GM21717 (cell line): ENCODE results near the gene NBPF1.
"Not testable (repeated sequence)": the region's sequence is repeated elsewhere in the genome, so short reads cannot be mapped to it uniquely, and the experiment has no call there.

Source experiments
- ATAC-seq: cut with Tn5 transposase; IDR thresholded peaks from one replicate; pipeline ENCODE4 v1.9.1; 2021; ENCODE audit warnings: mild to moderate bottlenecking, moderate library complexity; ENCODE audit not compliant: unreplicated experiment

NBPF1 gene

DNA sequence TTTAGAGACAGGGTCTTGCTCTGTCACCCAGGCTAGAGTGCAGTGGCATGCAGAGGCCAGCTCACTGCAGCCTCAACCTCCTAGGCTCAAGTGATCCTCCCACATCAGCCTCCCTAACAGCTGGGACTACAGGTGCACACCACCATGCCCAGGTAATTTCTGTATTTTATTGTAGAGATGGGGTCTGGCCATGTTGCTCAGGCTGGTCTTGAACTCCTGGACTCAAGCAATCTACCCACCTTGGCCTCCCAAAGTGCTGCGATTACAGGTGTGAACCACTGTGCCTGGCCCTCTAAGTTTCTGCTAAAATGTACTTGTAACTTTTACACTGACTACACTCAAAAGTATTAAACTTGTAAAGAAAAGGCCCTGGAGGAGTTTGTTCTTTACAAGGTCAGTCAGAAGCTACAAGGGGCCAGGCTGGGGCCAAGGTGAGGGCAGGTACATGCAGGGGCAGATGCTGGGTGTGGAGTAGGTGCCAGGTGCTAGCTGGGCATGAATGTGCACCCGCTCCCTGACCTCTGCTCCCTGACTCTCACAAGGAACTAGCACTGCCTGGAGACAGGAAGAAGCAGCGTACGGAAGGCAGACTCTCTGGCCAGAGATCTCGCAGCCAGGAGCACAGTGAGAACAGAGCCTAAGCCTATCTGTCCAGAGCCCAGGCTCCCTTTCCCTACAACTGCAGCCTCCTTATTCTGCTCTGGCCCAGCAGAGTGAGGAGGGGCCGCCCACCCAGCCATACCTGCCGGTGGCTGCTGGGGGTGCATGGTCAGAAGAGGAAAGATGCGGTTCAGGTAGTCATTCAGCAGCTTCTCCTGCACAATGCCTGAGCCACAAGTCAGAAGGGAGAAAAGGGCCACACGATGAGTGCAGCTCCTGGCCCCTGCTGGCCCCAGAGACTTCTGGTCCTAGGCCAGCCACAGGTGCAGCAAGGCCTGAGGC, 28.9 kb upstream of the NBPF1 start:
- not testable (repeated sequence) for ATAC-seq

DNA sequence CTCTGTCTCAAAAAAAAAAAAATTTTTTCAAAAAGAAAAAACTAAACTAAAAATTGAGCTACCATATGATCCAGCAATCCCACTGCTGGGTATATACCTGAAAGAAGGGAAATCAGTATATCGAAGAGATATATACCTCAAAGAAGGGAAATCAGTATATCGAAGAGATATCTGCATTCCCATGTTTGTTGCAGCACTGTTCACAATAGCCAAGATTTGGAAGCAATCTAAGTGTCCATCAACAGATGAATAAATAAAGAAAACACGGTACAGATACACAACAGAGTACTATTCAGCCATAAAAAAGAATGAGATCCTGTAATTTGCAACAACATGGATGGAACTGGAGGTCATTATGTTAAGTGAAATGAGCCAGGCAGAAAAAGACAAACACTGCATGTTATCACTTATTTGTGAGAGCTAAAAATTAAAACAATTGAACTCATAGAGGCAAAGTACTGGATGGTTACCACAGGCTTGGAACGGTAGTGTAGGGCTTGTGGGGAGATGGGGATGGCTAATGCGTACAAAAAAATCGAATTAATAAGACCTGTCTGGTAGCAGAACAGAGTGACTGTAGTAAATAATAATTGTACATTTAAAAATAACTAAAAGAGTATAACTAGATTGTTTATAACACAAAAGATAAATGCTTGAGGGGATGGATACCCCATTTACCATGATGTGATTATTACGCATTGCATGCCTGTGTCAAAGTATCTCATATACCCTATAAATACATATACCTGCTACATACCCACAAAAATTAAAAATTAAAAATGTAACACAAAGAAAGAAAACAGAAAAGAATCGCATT, 28.0 kb upstream of the NBPF1 start:
- not testable (repeated sequence) for ATAC-seq

DNA sequence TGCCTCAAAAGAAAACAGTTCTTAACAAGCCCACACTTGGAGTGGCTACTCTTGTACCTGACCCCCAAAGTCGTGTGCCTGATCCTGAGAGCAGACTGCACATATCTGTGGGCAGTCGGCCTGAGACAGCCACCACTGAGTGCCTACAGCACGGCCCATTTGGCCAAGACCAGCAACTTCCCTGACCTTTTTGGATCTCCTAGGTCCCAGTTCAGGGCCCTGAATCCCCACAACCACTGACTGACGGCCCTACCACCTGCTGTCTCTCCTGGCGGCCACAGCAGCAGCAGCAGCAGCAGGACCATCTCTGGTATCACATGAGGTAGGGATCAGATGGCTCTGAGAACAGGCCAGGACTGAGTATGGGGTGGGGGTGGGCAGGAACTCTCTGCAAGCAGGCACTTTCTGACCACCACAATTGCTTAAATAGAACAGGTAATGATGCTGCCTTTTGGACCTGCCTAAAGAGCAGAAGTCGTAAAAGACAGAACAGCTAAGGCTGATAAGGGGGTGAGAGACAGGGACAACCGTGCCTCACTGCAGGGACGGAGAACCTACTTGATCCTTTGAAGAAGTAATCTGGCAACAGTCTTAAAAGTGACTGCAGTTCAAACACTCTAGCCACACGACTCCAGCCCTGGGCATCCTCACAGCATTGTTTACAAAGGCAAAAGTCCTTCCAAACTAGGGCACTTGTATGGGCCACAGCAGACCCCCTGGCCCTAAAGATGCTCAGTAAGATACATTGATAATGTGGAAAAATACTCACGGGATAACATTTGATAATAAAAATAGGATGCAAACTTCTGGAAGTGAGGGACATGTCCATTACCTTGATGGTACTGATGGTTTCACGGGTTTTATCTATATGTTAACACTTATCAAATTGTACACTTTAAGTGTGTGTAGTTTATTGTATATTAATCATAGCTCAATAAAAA, 26.0 kb upstream of the NBPF1 start:
- ATAC-seq: not testable (repeated sequence)

DNA sequence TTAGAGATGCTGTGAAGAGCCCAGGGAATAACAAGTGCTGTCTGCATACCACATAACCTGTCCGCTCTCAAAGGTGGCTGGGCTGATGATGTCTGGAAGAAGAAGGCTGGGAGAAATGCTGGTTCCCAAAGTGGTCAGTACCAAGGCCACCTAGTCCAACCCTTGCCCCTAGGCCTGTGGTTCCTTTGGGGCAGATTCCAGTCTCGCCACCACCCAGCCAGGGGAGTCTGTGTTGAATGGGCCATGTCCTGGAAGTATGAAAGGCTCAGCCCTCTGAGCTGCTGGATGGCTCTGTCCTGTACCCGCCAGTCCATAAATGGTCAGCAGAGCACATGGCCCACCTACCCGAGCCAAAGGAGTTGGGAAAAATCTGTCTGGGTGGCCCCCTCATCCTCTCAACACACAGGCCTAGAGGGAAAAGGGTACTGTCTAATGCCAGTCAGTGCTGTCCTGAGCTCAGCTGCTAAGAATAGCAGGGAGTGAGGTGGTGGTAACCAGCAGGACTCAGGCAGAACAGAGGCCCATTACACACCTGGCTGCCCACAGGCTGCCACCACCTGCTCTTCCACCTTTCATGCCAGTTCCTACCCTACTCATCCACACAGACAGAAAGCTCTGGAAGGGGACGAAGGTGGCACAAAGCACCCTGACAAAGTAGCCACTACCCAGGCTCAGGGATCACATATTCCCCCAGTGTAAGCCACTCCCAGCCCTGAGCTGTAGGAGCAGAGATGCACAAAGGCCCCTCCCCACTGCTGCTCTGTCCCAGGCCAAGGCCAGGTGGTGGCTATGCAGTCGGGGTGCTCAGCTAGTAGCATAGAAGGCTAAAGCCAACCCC, 24.8 kb upstream of the NBPF1 start:
- ATAC-seq: not testable (repeated sequence)

DNA sequence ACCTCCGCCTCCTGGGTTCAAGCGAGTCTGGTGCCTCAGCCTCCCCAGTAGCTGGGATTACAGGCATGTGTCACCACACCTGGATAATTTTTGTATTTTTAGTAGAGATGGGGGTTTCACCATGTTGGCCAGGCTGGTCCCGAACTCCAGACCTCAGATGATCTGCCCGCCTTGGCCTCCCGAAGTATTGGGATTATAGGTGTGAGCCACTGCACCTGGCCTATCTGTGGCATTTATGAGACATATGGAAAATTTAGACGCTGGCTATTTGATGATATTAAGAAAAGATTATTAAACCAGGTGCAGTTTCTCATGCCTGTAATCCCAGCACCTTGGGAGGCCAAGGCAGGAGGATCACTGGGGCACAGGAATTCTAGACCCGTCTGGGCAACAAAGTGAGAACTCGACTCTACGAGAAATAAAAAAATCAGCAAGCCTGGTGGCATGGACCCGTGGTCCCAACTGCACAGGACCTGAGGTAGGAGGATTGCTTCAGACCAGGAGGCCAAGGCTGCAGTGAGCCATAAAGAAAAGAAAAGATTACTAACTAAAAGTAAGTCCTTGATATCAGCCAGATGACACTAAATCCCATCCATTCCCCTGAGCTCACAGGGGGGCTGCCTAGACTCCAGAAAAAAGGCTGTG, 23.3 kb upstream of the NBPF1 start:
- not testable (repeated sequence) for ATAC-seq

DNA sequence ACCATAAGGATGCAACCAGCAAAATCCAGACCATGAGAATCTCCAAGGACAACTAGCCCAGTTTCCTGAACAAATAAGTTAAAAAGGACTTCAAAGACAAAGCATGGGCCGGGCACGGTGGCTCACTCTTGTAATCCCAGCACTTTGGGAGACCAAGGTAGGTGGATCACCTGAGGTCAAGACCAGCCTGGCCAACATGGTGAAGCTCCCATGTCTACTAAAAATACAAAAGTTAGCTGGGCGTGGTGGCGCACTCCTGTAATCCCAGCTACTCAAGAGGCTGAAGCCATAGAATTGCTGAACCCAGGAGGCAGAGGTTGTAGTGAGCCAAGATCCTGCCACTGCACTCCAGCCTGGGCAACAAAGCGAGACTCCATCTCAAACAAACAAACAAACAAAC, 22.6 kb upstream of the NBPF1 start:
- ATAC-seq: not testable (repeated sequence)

DNA sequence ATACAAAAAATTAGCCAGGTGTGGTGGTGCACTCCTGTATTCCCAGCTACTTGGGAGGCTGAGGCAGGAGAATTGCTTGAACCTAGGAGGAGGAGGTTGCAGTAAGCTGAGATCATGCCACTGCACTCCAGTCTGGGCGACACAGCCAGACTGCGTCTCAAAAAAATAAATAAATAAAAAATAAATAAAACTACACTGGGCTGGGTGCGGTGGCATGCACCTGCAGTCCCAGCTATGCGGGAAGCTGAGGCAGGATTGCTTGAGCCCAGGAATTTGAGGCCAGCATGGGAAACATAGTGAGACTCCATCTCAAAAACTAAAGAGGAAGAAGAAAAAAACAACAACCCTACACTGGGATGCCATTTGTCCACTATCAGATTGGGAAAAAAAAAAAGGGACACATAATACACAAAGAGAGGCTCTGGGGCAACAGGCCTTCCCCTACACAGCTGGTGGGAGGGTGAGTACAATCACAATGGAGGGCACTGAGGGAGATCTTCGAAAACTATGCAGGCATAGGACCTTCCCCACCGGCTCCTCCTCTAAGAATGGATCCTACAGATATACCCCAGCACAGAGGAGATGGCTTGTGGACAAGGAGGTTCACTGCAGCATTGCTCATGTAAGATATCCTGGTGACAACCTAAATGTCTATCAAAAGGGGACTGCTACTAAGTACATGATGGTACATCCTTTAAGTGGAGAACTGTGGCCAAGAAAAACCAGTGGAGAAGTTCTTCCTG, 20.3 kb upstream of the NBPF1 start:
- ATAC-seq: not testable (repeated sequence)

DNA sequence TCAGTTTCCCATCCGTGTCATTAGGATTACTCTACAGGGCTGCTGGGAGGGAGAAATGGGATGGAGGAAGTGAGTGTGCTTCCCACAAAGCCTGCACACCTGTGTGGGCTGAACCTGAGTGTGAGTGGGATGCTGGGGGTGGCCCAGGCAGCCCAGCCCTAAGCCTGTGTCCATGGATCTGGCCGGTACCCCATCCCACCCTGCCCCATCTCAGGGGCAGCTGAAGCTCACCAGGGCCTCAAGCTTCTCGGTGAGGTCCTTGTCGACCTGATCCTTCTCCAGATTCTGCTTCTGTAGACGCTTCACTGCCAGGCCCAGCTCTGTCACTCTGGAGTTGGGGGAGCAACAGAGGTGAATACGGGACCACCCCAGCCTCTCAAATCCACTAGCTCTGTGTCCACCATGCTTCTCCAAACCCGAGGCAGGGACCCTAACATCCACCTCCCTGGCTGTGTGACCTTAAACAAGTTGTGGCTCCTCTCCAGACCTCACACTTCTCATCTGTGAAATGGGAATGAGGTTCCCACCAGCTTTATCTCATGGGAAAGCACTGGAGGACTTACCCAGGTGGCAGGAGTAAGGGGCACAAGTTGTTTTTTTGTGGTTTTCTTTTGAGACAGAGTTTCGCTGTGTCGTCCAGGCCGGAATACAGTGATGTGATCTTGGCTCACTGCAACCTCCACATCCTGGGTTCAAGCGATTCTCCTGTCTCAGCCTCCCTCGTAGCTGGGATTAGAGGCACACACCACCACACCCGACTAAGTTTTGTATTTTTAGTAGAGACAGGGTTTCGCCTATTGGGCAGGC, 18.9 kb upstream of the NBPF1 start:
- not testable (repeated sequence) for ATAC-seq

DNA sequence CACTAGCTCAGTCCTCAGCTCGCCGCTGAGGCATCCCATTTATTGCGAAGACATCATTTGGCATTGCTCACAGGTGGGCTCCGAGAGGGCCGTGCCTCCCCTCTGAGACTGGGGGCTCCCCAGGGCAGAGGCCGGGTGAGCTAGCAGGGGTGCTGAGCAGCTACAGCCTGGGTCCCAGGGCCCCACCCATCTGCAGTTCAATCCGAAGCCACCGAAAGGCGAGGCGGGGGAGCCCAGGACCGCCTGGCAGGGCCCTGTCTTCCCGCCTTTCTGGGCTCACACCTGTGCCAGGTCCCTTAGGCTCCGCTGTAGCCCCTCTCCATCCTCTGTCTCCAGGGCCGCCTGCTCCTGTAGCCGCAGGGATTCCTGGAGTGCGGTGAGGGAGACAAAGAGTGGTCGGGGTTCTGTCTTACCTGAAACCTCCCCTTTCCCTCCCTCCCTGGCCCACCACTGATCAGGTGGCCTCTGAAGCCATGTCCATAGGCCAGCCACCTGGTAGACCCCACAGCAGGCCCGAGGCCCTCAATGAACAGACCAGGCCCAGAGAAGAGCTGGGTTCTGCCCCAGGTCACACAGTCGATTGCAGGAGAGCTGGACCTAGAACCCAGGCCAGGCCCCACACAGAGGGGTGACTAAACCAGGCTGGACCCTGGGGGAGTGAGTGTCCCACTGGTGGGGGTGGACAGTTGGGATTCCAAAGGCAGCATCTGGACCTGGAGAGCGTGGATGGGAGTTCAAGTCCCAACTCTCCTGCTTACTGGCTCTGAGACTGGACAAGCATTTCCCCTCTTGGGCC, 18.1 kb upstream of the NBPF1 start:
- ATAC-seq: no peak

DNA sequence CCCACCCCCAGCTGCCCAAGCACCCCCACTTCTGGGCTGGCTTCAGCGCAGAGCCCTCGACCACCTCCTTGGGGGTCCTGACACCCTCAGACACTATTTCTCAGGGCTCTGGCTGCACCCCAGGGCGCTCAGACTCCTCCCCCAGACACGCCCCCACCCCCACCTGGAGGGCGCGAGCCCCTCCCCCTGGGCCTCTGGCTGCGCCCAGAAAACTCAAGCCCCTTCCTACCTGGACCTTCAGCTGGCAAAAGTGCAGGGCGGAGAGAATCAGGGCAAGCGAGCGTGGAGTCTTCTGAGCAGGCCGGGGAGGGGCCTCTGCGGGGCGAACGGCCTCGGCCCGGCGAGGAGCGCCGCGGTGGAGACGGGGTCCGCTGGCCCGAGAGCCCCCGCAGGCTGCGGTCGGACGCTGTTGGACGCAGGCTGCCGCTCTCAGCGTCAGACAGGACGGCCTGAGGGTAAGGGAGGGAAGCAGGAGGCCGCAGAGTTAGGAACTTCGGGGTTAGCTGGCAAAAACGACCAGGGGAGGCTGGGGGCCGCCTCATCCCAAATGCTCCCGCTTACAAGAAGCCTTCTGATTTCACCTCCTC, 17.4 kb upstream of the NBPF1 start:
- no peak for ATAC-seq

DNA sequence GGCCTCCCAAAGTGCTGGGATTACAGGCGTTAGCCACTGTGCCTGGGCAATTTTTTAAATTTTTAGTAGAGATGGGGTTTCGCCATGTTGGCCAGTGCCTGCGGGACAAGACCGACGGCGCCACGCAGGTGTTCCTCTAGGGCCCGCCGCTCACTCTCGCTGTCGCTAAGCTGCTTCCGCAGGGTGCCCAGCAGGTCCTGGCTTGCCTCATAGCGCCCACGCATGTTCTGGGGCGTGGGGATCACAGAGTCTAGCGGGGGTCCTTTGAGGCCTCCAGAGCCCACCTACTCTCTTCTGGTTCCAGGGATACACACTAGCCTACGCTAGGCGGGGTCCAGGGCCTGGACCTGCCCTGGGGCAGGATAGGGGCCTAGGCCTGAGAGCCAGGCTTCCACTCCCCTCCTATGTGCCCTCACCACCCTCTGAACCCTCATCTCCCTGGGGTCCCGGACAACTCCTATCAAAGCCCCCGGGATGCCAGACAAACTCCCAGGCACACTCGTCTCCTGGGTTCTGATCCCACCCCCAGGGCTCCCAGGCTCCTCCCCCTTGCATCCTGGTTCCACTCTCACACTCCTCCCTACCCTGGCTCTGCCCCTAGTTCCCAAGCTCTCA, 16.7 kb upstream of the NBPF1 start:
- ATAC-seq: not testable (repeated sequence)

DNA sequence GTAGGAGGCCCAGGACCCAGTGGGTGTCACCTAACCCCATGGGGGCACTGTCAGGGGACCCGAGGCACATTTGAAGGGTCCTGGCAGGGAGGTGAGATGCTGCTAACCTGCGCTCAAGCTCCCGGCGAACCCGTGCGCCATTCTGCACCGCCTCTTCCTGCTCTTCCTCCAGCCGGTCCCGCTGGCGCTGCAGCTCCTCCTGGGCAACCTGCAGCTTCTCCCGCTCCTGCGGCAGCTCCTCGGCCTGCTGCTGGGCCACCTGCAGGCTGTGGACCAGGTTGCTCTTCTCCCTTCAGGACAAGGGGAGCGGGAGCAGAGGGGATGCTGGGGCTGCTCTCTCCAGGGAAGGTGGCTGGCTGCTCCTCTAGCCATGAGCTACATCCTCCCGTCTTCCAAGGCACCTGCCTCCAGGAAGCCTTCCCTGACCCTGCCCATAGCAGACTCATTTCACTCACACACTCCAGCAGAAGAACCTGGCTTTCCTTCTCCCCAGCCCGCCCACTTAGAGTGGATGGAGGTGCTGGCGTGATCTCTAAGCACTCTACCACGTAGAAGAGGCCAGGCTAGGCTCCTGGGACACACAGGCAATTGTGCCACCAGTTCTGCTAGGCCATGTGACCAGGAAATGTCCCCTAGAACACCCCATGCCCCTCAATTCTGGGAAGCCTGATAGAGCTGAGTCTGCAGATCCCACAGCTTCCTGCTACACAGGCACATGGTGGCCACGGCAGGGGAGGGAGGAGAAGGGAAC, 15.2 kb upstream of the NBPF1 start:
- no peak for ATAC-seq

DNA sequence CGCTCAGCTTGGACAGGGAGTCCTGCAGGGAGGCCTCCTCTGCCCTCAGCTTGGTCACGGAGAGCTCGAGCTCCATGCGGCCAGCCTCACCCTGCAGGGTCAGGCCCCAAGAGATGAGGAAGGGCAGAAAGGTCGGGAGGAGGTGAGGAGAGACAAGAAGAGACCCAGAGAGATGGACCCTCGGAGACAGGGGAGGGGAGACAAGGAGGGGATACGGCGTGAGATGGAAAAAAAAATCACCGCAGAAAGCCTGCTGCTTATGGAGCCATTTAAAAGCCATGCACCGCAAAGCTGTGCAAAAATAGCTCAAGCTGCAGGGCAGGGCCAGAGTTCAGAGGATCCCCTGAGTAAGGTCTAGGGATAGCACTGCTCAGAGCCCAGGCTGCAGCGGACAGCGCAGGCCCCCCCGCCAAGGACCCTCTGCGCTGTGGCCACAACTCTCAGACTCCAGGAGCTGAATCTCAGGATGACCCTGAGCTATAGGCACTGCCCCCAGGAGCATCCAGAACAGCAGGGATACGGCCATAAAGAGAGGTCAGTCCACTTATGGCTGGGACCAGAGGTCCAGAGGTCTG, 13.1 kb upstream of the NBPF1 start:
- not testable (repeated sequence) for ATAC-seq

DNA sequence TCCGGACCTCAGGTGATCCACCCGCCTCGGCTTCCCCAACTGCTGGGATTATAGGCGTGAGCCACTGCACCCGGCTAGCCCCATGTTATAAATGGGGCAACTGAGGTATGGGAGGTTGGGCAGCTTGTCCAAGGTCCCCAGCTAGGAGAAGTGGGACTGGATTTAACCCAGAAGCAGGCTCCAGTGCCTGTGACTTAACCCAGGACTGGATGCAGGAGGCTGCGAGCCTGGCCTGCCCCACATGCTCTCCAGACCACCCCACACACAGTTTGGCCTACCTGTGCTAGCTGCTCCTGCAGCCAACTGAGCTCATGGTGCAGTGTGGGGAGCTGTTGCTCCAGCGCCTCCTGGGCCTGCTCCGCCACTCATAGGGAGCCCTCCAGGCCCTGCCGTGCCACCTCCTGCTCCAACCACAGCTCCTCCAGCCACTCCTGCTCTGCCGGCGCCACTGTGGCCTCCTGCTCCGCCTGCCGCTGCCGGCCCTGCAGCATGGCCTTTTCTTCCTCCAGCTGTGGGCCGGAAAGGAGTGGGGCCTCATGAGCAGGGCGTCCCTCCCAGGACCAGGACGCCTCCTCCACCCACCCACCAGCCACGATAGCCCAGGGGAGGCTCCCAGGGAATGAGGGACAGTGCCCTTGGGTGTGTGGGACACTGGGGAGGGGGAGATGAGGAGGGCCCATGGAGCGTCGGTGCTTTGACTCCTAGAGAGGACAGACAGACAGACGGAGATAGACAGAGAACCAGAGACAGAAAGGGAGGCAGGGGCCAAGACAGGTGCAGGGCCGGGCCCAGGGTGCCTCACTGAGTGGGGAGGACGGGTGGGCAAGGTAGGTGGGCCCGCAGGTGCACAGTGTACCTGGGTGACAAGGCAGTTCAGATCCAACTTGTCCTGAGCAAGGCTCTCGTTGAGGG, 12.4 kb upstream of the NBPF1 start:
- no peak for ATAC-seq
